Loucy (cell line): Measurements from ENCODE around the gene P4HB.

Experiments
- H2AFZ ChIP-seq: fragments of 200-600 bp; sonication (generic); 2 replicates; pipeline ENCODE4 v1.6.0; 2016; ENCODE audit warnings: antibody characterized with exemption, mild to moderate bottlenecking, low read length, moderate library complexity
- H3F3A ChIP-seq: fragments of 200-600 bp; 2 replicates; pipeline ENCODE4 v1.6.0; 2016; ENCODE audit warnings: antibody characterized with exemption, low read depth, mild to moderate bottlenecking
- H3K27me3 ChIP-seq: fragments of 200-600 bp; sonication (generic); 2 replicates; pipeline ENCODE4 v1.6.1; 2014; ENCODE audit warnings: low read length, mild to moderate bottlenecking; ENCODE audit not compliant: insufficient read depth, poor library complexity, severe bottlenecking
- H3K36me3 ChIP-seq: fragments of 200-600 bp; sonication (generic); 2 replicates; pipeline ENCODE4 v1.6.1; 2016; ENCODE audit warnings: low read length; ENCODE audit not compliant: insufficient read depth
- H3K4me1 ChIP-seq: fragments of 200-600 bp; sonication (generic); 2 replicates; pipeline ENCODE4 v1.5.1; 2014; ENCODE audit warnings: low read length, mild to moderate bottlenecking; ENCODE audit not compliant: insufficient read depth, poor library complexity, severe bottlenecking
- H3K4me2 ChIP-seq: fragments of 200-600 bp; sonication (generic); 2 replicates; pipeline ENCODE4 v1.6.0; 2014; ENCODE audit warnings: antibody characterized with exemption, low read length, low read depth, mild to moderate bottlenecking; ENCODE audit not compliant: poor library complexity, severe bottlenecking
- H3K4me3 ChIP-seq: fragments of 200-600 bp; sonication (generic); 2 replicates; pipeline ENCODE4 v1.5.1; 2014; ENCODE audit warnings: low read length, mild to moderate bottlenecking, mixed read lengths; ENCODE audit not compliant: poor library complexity, severe bottlenecking
- H3K79me2 ChIP-seq: fragments of 200-600 bp; sonication (generic); 2 replicates; pipeline ENCODE4 v1.6.1; 2014; ENCODE audit warnings: low read length; ENCODE audit not compliant: insufficient read depth
- H3K9ac ChIP-seq: fragments of 200-600 bp; sonication (generic); 2 replicates; pipeline ENCODE4 v1.6.0; 2014; ENCODE audit warnings: mild to moderate bottlenecking, low read depth, low read length, moderate library complexity; ENCODE audit not compliant: poor library complexity, severe bottlenecking
- H3K9me2 ChIP-seq: fragments of 200-600 bp; sonication (generic); replicated peaks from 2 replicates; pipeline ENCODE4 v1.6.1; 2016; ENCODE audit warnings: low read depth, low read length, mixed read lengths
- H3K9me3 ChIP-seq: fragments of 200-600 bp; sonication (generic); 2 replicates; pipeline ENCODE4 v1.6.1; 2014; ENCODE audit warnings: mild to moderate bottlenecking, antibody characterized with exemption, low read length, low read depth; ENCODE audit not compliant: insufficient read depth
- H4K20me1 ChIP-seq: fragments of 200-600 bp; sonication (generic); 2 replicates; pipeline ENCODE4 v1.6.0; 2014; ENCODE audit warnings: antibody characterized with exemption, low read length, mild to moderate bottlenecking; ENCODE audit not compliant: insufficient read depth, poor library complexity, severe bottlenecking
- EZH2phosphoT487 ChIP-seq: fragments of 200-600 bp; IDR thresholded peaks from 2 replicates; pipeline ENCODE4 v1.6.1; 2018; ENCODE audit warnings: antibody characterized with exemption, mild to moderate bottlenecking, moderate library complexity, borderline replicate concordance
- TF ChIP-seq, protein P1 (sequence below): fragments of 200-600 bp; sonication (generic); conservative IDR thresholded peaks from 2 replicates; pipeline ENCODE4 v1.5.1; 2014; ENCODE audit warnings: mild to moderate bottlenecking, antibody characterized with exemption, low read length

Gene P4HB

DNA sequence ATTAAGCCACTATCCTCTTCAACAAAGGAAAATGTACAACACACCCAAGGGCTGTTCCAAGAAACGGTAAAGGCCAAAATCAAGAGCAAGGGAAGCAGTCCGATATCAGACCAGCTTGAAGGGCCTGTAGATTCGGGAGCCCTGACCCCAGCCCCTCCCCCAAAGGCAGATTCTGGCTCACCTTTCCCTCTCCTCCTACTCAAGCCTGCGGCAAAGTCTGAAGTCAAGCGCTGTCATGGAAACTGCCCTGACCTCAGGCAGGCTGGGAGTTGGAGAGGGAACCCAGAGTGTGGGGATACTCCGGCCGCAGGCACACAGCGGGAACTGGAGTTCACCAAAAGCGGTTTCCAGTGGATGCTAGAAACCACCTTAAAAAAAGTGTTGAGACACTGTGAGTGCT, 29.3 kb upstream of the P4HB start:
- Histone ChIP-seq H3K9ac (peak overlapping the region; percentile 100), H3F3A (peaks cover 6% of the 10 kb centered on the region), H3K9me2 (no peaks in the 10 kb centered on the region), H3K27me3 (peaks cover 8% of the 10 kb centered on the region), H3K36me3 (peaks cover 52% of the 10 kb centered on the region), H3K9me3 (no peaks in the 10 kb centered on the region), H2AFZ (no peak overlapping the region), H3K4me3 (peak overlapping the region; percentile 100), H3K4me2 (peak overlapping the region; percentile 92), H4K20me1 (peaks cover 59% of the 10 kb centered on the region), H3K4me1 (peaks cover 25% of the 10 kb centered on the region), H3K79me2 (peaks cover 90% of the 10 kb centered on the region)
- TF ChIP-seq, protein P1, sequence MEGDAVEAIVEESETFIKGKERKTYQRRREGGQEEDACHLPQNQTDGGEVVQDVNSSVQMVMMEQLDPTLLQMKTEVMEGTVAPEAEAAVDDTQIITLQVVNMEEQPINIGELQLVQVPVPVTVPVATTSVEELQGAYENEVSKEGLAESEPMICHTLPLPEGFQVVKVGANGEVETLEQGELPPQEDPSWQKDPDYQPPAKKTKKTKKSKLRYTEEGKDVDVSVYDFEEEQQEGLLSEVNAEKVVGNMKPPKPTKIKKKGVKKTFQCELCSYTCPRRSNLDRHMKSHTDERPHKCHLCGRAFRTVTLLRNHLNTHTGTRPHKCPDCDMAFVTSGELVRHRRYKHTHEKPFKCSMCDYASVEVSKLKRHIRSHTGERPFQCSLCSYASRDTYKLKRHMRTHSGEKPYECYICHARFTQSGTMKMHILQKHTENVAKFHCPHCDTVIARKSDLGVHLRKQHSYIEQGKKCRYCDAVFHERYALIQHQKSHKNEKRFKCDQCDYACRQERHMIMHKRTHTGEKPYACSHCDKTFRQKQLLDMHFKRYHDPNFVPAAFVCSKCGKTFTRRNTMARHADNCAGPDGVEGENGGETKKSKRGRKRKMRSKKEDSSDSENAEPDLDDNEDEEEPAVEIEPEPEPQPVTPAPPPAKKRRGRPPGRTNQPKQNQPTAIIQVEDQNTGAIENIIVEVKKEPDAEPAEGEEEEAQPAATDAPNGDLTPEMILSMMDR, result no peak
- no peak for TF ChIP-seq EZH2phosphoT487

DNA sequence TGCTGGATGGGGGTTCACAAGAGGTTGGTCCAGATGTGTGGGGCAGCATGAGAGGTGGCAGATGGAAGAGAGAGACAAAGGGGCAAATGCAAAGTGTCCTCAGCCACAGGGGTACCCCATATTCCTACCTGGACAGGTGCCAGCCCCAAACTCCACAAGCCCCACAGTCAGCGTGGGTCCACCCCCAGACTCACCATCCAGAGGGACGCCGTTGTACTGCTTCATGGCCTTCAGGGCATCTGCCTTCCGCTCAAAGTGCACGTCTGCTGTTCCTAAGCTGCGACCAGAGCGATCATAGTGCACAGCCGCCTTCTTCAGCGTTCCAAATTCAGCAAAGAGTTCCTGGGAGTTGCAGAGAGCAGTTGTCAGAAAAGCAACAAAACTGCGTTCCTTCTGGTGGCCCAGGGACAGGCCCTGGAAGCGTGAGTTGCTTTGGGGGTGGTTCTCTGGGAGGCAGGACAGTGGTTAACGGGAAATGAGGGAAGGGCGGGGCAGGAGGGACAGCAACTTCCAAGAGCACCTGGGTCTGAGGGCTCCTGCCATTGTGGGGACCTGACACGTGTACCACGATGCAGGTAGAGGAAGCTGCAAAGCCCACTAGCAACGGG, 28.8 kb upstream of the P4HB start:
- peaks cover 6% of the 10 kb centered on the region for H3F3A ChIP-seq
- H3K36me3 ChIP-seq, result peaks cover 56% of the 10 kb centered on the region
- H3K4me3 ChIP-seq, result peak overlapping the region; percentile 100
- H3K79me2 ChIP-seq, result peaks cover 91% of the 10 kb centered on the region
- H2AFZ ChIP-seq, result no peak overlapping the region
- peaks cover 59% of the 10 kb centered on the region for H4K20me1 ChIP-seq
- H3K9ac ChIP-seq, result peak overlapping the region; percentile 100
- no peaks in the 10 kb centered on the region for H3K9me2 ChIP-seq
- TF ChIP-seq, protein P1, result no peak
- TF ChIP-seq EZH2phosphoT487, result no peak
- no peaks in the 10 kb centered on the region for H3K9me3 ChIP-seq
- peak overlapping the region; percentile 92 for H3K4me2 ChIP-seq
- H3K27me3 ChIP-seq, result peaks cover 8% of the 10 kb centered on the region
- H3K4me1 ChIP-seq, result peaks cover 25% of the 10 kb centered on the region

DNA sequence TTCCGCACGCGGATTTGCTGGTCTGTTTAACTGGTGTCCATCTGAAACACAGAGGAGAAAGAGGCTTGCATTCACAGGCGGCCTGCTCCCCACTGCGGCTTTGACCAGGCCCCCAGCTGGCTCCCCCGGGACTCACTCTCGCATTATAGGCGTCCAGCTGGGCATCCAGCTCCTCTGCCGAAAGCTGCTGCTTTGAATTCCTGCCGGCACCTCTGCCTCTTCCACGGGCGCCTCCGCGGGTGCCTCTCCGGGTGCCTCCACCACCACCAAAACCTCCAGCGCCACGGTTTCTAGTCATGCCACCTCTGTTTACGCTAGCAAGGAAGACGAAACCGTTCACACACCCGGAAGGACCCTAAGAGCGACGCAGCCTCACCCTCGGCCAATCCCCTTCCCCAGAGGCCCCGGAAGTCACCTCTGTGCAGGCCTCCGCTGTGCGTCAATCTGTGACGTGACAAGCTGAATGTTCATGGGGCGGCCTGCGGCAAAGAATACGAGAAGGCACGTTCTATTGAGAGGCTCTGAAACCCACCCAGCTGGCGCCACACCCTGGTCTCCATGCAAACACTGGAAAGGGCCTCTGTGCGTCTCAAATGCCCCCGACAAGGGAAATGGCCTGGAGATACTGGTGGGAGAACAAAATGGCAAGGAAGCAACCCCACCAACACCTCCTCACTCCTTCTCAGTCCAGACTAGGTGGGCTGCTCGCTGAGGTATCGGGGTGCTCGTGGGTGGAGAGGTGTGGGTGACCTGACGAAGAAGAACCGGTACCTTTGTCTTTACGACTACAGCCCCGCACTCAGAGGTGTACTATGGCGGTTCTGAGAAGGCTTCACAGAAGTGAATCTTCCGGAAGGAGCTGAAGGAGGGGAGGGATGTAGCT, 28.0 kb upstream of the P4HB start:
- Histone ChIP-seq H3K4me2 (peak overlapping the region; percentile 92), H3K9me2 (no peaks in the 10 kb centered on the region), H3F3A (peaks cover 6% of the 10 kb centered on the region), H4K20me1 (peaks cover 59% of the 10 kb centered on the region), H3K27me3 (peaks cover 8% of the 10 kb centered on the region), H2AFZ (no peak overlapping the region), H3K4me1 (peaks cover 25% of the 10 kb centered on the region), H3K79me2 (peaks cover 88% of the 10 kb centered on the region), H3K9ac (no peak overlapping the region), H3K9me3 (no peaks in the 10 kb centered on the region), H3K4me3 (peak overlapping the region; percentile 100), H3K36me3 (peaks cover 56% of the 10 kb centered on the region)
- no peak for TF ChIP-seq EZH2phosphoT487
- TF ChIP-seq, protein P1, result no peak
